K562 (cell line): ENCODE results near the gene TRAF7. TPM values are rescaled to one million over a fixed set of nuclear protein-coding genes. Genes with fewer than 3 reads are reported as not detected.

Experiments
- ARID4B ChIP-seq: sonication (generic); formaldehyde crosslinking; IDR thresholded peaks from 2 replicates; pipeline ENCODE4 v1.8.0; 2022; ENCODE audit warnings: mild to moderate bottlenecking, missing genetic modification reagents
- BACH1 ChIP-seq: fragments of 200-800 bp; sonication (Bioruptor generic); IDR thresholded peaks from 2 replicates; pipeline ENCODE4 v1.6.1; 2016; ENCODE audit warnings: missing genetic modification characterization, missing compliant biosample characterization
- EGR1 ChIP-seq: fragments of 450-650 bp; conservative IDR thresholded peaks from 2 replicates; pipeline ENCODE4 v1.6.1; 2017; ENCODE audit warnings: mild to moderate bottlenecking
- TCF15 ChIP-seq: fragments of 250-450 bp; sonication (Bioruptor Pico); IDR thresholded peaks from 2 replicates; pipeline ENCODE4 v1.8.0; 2022; ENCODE audit warnings: moderate library complexity, mild to moderate bottlenecking, inconsistent platforms
- ZBTB49 ChIP-seq: sonication (generic); formaldehyde crosslinking; IDR thresholded peaks from 2 replicates; pipeline ENCODE4 v1.8.0; 2022; ENCODE audit warnings: missing genetic modification reagents, mild to moderate bottlenecking, borderline replicate concordance
- ZFPM2 ChIP-seq: fragments of 250-450 bp; sonication (Bioruptor Pico); IDR thresholded peaks from 2 replicates; pipeline ENCODE4 v1.5.1; 2022; ENCODE audit warnings: mild to moderate bottlenecking
- ZNF407 ChIP-seq: fragments of 450-650 bp; IDR thresholded peaks from 2 replicates; pipeline ENCODE4 v1.6.1; 2016; ENCODE audit warnings: low read depth
- ZNF75A ChIP-seq: fragments of 450-650 bp; formaldehyde crosslinking; IDR thresholded peaks from 2 replicates; pipeline ENCODE4 v1.4.0; 2020; ENCODE audit warnings: mild to moderate bottlenecking
- polyA plus RNA-seq, 8 experiments: library from polyadenylated mRNA; depleted of rRNA in 4 of 8; stranded (reverse) in 5 of 8; unstranded in 3 of 8; fragments of >200 nt; fragmentation: Nextera tagmentation in 2 of 8; fragmentation: Illumina TruSeq in 1 of 8; extraction: Ambion mirVana in 2 of 8; extraction: Trizol in 1 of 8; gene quantifications; 2 replicates each; pipeline versions ENCODE4 v1.2.1 to v1.2.3, GENCODE V29; 2011 to 2014; ENCODE audit warnings: inconsistent platforms in 1 of 8, missing spikeins in 1 of 8
- total RNA-seq, 7 experiments: library from RNA; depleted of rRNA in 6 of 7; stranded (reverse); fragments of >200 nt in 6 of 7; fragmentation: Illumina TruSeq in 2 of 7; extraction: Trizol in 2 of 7; gene quantifications; 2 replicates each; pipeline versions ENCODE4 v1.2.1 to v1.2.3, GENCODE V29; 2011 to 2021; ENCODE audit warnings: low replicate concordance in 1 of 7

TRAF7 gene
- total and polyA plus RNA-seq, 9 of the 15 experiments (the other 6 are each of a cell fraction or from before 2014, with no cell fraction given): 1.1 to 113 (median 41.6) TPM

GRCh38 chr16:2155091-2155950 lies at the start of gene TRAF7 (continued):
- TF ChIP-seq ZBTB49 (CRISPR knock-in tag) (peak; percentile 58; the same call in 1 of the 2 replicates), TCF15 (CRISPR knock-in tag) (no peak), ARID4B (CRISPR knock-in tag) (peak; percentile 93), BACH1 (tag) (no peak), EGR1 (0 out of 2 replicates have a peak, but pooled peaks have one; percentile 16), ZFPM2 (CRISPR knock-in tag) (peak; percentile 92), ZNF75A (CRISPR knock-in tag) (no peak), ZNF407 (no peak)
